HepG2 (cell line): ENCODE measurements around the gene CSNK2A1. TPM values are rescaled to one million over a fixed set of nuclear protein-coding genes. Genes with fewer than 3 reads are reported as not detected.

Source experiments
- AGO1 ChIP-seq: fragments of 200-400 bp; formaldehyde crosslinking; IDR thresholded peaks from 2 replicates; pipeline ENCODE4 v1.6.1; 2017; ENCODE audit warnings: mild to moderate bottlenecking, low read depth, low read length, moderate library complexity; ENCODE audit not compliant: poor library complexity, severe bottlenecking
- ARNTL ChIP-seq: sonication (generic); formaldehyde crosslinking; IDR thresholded peaks from 2 replicates; pipeline ENCODE4 v1.4.0; 2020; ENCODE audit warnings: mild to moderate bottlenecking, missing genetic modification reagents
- HIVEP1 ChIP-seq: sonication (generic); formaldehyde crosslinking; IDR thresholded peaks from 2 replicates; pipeline ENCODE4 v1.4.0; 2020; ENCODE audit warnings: mild to moderate bottlenecking, missing genetic modification reagents
- KAT7 ChIP-seq: IDR thresholded peaks from 2 replicates; pipeline ENCODE4 v1.6.1; 2018; ENCODE audit warnings: borderline replicate concordance, missing compliant biosample characterization
- NCOA2 ChIP-seq: sonication (generic); formaldehyde crosslinking; IDR thresholded peaks from 2 replicates; pipeline ENCODE4 v1.8.0; 2022; ENCODE audit warnings: inconsistent platforms
- RBFOX2 ChIP-seq: fragments of 200-400 bp; formaldehyde crosslinking; IDR thresholded peaks from 2 replicates; pipeline ENCODE4 v1.6.1; 2017; ENCODE audit warnings: low read depth, mild to moderate bottlenecking, low read length
- SIN3A ChIP-seq: IDR thresholded peaks from 2 replicates; pipeline ENCODE4 v1.6.1; 2011; ENCODE audit warnings: low read depth, mild to moderate bottlenecking, control low read depth, low read length, borderline replicate concordance
- SIX1 ChIP-seq: sonication (generic); formaldehyde crosslinking; IDR thresholded peaks from 2 replicates; pipeline ENCODE4 v1.4.0; 2020; ENCODE audit warnings: missing genetic modification reagents, borderline replicate concordance
- SOX6 ChIP-seq, 2 experiments: fragments of 450-650 bp in 1 of 2; sonication (generic) in 1 of 2; formaldehyde crosslinking in 1 of 2; IDR thresholded peaks; 2 replicates each; pipeline versions ENCODE4 v1.4.0 to v1.6.1; 2017 to 2020; ENCODE audit warnings: antibody characterized with exemption in 1 of 2, mild to moderate bottlenecking in 1 of 2, missing genetic modification reagents in 1 of 2
- ZNF143 ChIP-seq: sonication (generic); formaldehyde crosslinking; IDR thresholded peaks from 2 replicates; pipeline ENCODE4 v1.4.0; 2020; ENCODE audit warnings: missing genetic modification reagents
- ZNF329 ChIP-seq: sonication (generic); formaldehyde crosslinking; IDR thresholded peaks from 2 replicates; pipeline ENCODE4 v1.9.0; 2021; ENCODE audit warnings: low read depth, mild to moderate bottlenecking, missing genetic modification reagents
- ZNF557 ChIP-seq: sonication (generic); formaldehyde crosslinking; IDR thresholded peaks from 2 replicates; pipeline ENCODE4 v1.4.0; 2020; ENCODE audit warnings: missing genetic modification reagents
- ZNF660 ChIP-seq: sonication (generic); formaldehyde crosslinking; IDR thresholded peaks from 2 replicates; pipeline ENCODE4 v1.5.1; 2020; ENCODE audit warnings: mild to moderate bottlenecking, low read depth, missing genetic modification reagents, borderline replicate concordance
- ZNF775 ChIP-seq: sonication (generic); formaldehyde crosslinking; IDR thresholded peaks from 2 replicates; pipeline ENCODE4 v1.4.0; 2020; ENCODE audit warnings: missing genetic modification reagents, mild to moderate bottlenecking, moderate library complexity, borderline replicate concordance
- polyA plus RNA-seq, 8 experiments: library from polyadenylated mRNA; depleted of rRNA in 3 of 8; stranded (reverse) in 7 of 8; unstranded in 1 of 8; fragments of >200 nt; fragmentation: Illumina TruSeq in 4 of 8; extraction: Trizol in 4 of 8; gene quantifications; 2 replicates each; pipeline versions ENCODE4 v1.2.1 to v1.2.3, GENCODE V29; 2011 to 2016; ENCODE audit warnings: low read depth in 4 of 8, missing spikeins in 1 of 8, mixed read lengths in 1 of 8; ENCODE audit not compliant: insufficient read depth in 1 of 8
- total RNA-seq, 5 experiments: library from RNA; depleted of rRNA; stranded (reverse); fragments of >200 nt; fragmentation: Illumina TruSeq; extraction: Trizol; gene quantifications; 2 replicates each; pipeline ENCODE4 v1.2.3, GENCODE V29; 2016; ENCODE audit warnings: low read depth in 1 of 5
- TF ChIP-seq, protein P1 (sequence below): fragments of 450-650 bp; IDR thresholded peaks from 2 replicates; pipeline ENCODE4 v1.6.1; 2016
- TF ChIP-seq, protein P2 (sequence below): sonication (generic); formaldehyde crosslinking; IDR thresholded peaks from 2 replicates; pipeline ENCODE4 v1.4.0; 2020; ENCODE audit warnings: missing genetic modification reagents, mild to moderate bottlenecking, borderline replicate concordance
- TF ChIP-seq, protein P3 (sequence below): sonication (generic); formaldehyde crosslinking; IDR thresholded peaks from 2 replicates; pipeline ENCODE4 v1.8.0; 2023; ENCODE audit warnings: mild to moderate bottlenecking, missing genetic modification reagents
- TF ChIP-seq, protein P4 (sequence below): sonication (generic); formaldehyde crosslinking; IDR thresholded peaks from 2 replicates; pipeline ENCODE4 v1.5.0; 2020; ENCODE audit warnings: missing genetic modification reagents, mild to moderate bottlenecking, borderline replicate concordance
- TF ChIP-seq, protein P5 (sequence below): IDR thresholded peaks from 2 replicates; pipeline ENCODE4 v1.6.1; 2016; ENCODE audit warnings: low read depth, borderline replicate concordance

Gene CSNK2A1
- total and polyA plus RNA-seq, 2 of the 13 experiments (the other 11 are each of a cell fraction or from before 2014, with no cell fraction given) = 153 to 231 TPM

DNA sequence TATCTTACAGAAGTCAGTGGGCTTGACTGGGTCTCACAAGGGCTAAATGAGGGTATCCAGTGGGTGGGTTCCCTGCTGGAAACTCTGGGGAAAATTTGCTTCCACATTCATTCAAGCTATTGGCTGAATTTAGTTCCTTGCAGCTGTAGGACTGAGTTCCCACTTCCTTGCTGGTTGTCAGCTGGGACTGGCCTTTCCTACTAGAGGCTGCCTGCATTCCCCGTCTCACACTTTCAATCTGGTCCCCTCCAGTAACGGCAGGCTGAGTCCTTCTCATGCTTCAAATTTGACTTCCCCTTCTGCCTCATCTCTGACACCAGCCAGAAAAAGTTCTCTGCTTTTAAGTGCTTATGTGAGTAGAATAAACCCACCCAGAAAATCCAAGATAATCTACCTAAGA, 4.4 kb downstream of the CSNK2A1 start (continued):
- TF ChIP-seq, protein P1, sequence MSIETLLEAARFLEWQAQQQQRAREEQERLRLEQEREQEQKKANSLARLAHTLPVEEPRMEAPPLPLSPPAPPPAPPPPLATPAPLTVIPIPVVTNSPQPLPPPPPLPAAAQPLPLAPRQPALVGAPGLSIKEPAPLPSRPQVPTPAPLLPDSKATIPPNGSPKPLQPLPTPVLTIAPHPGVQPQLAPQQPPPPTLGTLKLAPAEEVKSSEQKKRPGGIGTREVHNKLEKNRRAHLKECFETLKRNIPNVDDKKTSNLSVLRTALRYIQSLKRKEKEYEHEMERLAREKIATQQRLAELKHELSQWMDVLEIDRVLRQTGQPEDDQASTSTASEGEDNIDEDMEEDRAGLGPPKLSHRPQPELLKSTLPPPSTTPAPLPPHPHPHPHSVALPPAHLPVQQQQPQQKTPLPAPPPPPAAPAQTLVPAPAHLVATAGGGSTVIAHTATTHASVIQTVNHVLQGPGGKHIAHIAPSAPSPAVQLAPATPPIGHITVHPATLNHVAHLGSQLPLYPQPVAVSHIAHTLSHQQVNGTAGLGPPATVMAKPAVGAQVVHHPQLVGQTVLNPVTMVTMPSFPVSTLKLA = no peak
- TF ChIP-seq SOX6 (IDR thresholded peaks at IDR 0.05) (no peak), SOX6 (CRISPR knock-in tag; IDR thresholded peaks at IDR 0.05) (no peak), NCOA2 (no peak), ZNF775 (no peak), ARNTL (CRISPR knock-in tag) (0 out of 2 replicates have a peak, but pooled peaks have one; percentile 2), SIX1 (CRISPR knock-in tag) (no peak), AGO1 (no peak), ZNF329 (CRISPR knock-in tag) (no peak), SIN3A (no peak), RBFOX2 (peak; percentile 19; the same call in 1 of the 2 replicates), ZNF660 (CRISPR knock-in tag) (no peak), HIVEP1 (CRISPR knock-in tag) (no peak), KAT7 (CRISPR knock-in tag) (no peak), ZNF143 (no peak), ZNF557 (CRISPR knock-in tag) (no peak)
- TF ChIP-seq, protein P2, sequence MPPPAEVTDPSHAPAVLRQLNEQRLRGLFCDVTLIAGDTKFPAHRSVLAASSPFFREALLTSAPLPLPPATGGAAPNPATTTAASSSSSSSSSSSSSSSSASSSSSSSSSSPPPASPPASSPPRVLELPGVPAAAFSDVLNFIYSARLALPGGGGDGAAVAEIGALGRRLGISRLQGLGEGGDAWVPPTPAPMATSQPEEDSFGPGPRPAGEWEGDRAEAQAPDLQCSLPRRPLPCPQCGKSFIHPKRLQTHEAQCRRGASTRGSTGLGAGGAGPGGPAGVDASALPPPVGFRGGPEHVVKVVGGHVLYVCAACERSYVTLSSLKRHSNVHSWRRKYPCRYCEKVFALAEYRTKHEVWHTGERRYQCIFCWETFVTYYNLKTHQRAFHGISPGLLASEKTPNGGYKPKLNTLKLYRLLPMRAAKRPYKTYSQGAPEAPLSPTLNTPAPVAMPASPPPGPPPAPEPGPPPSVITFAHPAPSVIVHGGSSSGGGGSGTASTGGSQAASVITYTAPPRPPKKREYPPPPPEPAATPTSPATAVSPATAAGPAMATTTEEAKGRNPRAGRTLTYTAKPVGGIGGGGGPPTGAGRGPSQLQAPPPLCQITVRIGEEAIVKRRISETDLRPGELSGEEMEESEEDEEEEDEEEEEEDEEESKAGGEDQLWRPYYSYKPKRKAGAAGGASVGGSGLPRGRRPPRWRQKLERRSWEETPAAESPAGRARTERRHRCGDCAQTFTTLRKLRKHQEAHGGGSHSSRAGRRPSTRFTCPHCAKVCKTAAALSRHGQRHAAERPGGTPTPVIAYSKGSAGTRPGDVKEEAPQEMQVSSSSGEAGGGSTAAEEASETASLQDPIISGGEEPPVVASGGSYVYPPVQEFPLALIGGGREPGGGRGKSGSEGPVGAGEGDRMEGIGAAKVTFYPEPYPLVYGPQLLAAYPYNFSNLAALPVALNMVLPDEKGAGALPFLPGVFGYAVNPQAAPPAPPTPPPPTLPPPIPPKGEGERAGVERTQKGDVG (CRISPR knock-in tag) = no peak
- TF ChIP-seq, protein P3, sequence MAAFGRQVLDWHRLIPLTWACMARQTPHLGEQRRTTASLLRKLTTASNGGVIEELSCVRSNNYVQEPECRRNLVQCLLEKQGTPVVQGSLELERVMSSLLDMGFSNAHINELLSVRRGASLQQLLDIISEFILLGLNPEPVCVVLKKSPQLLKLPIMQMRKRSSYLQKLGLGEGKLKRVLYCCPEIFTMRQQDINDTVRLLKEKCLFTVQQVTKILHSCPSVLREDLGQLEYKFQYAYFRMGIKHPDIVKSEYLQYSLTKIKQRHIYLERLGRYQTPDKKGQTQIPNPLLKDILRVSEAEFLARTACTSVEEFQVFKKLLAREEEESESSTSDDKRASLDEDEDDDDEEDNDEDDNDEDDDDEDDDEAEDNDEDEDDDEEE = no peak
- TF ChIP-seq, protein P4, sequence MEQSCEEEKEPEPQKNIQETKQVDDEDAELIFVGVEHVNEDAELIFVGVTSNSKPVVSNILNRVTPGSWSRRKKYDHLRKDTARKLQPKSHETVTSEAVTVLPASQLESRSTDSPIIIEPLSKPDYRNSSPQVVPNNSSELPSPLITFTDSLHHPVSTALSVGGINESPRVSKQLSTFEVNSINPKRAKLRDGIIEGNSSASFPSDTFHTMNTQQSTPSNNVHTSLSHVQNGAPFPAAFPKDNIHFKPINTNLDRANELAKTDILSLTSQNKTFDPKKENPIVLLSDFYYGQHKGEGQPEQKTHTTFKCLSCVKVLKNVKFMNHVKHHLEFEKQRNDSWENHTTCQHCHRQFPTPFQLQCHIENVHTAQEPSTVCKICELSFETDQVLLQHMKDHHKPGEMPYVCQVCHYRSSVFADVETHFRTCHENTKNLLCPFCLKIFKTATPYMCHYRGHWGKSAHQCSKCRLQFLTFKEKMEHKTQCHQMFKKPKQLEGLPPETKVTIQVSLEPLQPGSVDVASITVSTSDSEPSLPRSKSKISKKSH (CRISPR knock-in tag) = no peak
- TF ChIP-seq, protein P5, sequence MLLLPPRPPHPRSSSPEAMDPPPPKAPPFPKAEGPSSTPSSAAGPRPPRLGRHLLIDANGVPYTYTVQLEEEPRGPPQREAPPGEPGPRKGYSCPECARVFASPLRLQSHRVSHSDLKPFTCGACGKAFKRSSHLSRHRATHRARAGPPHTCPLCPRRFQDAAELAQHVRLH (CRISPR knock-in tag) = no peak
